Erythroblast (primary cell): ENCODE measurements around the gene TMEM33.

Source experiments
- GATA1 ChIP-seq: IDR thresholded peaks from 2 replicates; pipeline ENCODE4 v1.6.1; 2011; ENCODE audit warnings: low read depth, mild to moderate bottlenecking, control low read depth, low read length, moderate library complexity
- POLR2A ChIP-seq: IDR thresholded peaks from 2 replicates; pipeline ENCODE4 v1.6.1; 2011; ENCODE audit warnings: mild to moderate bottlenecking, low read length

DNA sequence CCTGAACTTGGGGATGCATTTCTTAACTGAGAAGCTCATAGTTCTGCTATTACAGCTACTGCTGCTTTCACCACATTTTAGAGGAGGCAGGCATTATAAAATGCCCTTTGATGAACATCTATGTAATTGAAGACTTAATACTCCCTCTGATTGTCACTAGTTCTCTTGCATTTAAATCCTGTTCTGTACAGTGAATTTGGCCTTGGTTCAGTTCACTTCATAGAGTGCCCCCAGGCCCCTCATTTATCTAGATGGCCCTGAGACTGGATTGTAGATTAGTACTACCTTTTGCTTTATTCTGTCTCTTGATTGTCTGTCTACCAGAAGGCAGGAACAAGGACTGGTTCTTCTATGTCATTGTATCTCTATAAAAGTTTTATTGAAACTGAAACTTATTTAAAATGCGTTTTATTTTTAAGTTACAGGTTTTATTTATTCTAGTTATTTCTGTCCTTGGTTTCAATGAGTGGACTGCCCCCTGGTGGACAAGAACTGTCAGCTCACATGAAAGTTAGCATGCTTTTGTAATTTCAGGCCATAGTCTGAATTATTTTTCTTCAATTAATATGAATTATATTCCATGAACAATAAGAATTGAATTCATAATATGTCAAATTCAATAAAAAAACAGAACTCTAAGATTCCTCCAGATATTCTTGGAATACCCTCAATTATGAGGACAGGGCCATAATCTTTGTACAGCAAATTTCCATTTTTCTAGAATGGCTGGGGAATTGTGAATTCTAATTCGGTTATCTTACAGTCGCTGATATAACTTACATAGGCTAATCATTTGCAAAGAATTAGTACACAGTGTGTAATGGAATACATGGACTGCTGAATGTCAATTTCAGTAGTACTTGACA is 47.2 kb upstream of the TMEM33 start:
- TF ChIP-seq POLR2A = no peak
- TF ChIP-seq GATA1 = no peak
